Measurements from ENCODE around the gene ANKS1B.

GRCh38 chr12:99772274-99772673 lies 212.5 kb downstream of the ANKS1B start:
- no peak for TF ChIP-seq SRF (IDR thresholded peaks at IDR 0.05; ENCODE audit: low read depth)
- TF ChIP-seq POLR2A (IDR thresholded peaks at IDR 0.05; ENCODE audit: borderline replicate concordance, extremely low read depth, insufficient read depth, insufficient read length): no peak
- no peak for TF ChIP-seq CTCF (IDR thresholded peaks at IDR 0.05 in 2 of 3, conservative IDR thresholded peaks at IDR 0.05 in 1 of 3; ENCODE audit: borderline replicate concordance in 1 of 3, insufficient read depth in 1 of 3, low read depth in 2 of 3, low read length in 2 of 3)
- TF ChIP-seq ELF1 (IDR thresholded peaks at IDR 0.05; ENCODE audit: borderline replicate concordance, low read depth): no peak
- no peak for TF ChIP-seq EGR1 (IDR thresholded peaks at IDR 0.05; ENCODE audit: low read depth)
- TF ChIP-seq SIN3A (IDR thresholded peaks at IDR 0.05; ENCODE audit: low read depth): no peak
- no peak for TF ChIP-seq POLR2AphosphoS5 (IDR thresholded peaks at IDR 0.05; ENCODE audit: low read depth, low read length)
- TF ChIP-seq EZH2 (IDR thresholded peaks at IDR 0.05): no peak
- TF ChIP-seq YY1 (IDR thresholded peaks at IDR 0.05; ENCODE audit: extremely low read depth, insufficient replicate concordance, low read depth, low read length): no peak
- TF ChIP-seq JUND (IDR thresholded peaks at IDR 0.05): no peak

All from HCT116 (cell line).